Mononuclear cell (primary cell): ENCODE results near the gene COL7A1. TPM values are rescaled to one million over a fixed set of nuclear protein-coding genes. Genes with fewer than 3 reads are reported as not detected.

Source experiments
- H3K27me3 ChIP-seq: 2 replicates; pipeline ENCODE4 v1.6.0; 2011; ENCODE audit warnings: low read length, control low read depth; ENCODE audit not compliant: insufficient read depth
- H3K4me1 ChIP-seq: 2 replicates; pipeline ENCODE4 v1.5.1; 2011; ENCODE audit warnings: mild to moderate bottlenecking, low read length, control low read depth; ENCODE audit not compliant: insufficient read depth
- H3K4me3 ChIP-seq: 2 replicates; pipeline ENCODE4 v1.5.1; 2011; ENCODE audit warnings: mild to moderate bottlenecking, low read length, moderate library complexity
- H3K9me3 ChIP-seq: 2 replicates; pipeline ENCODE4 v1.5.1; 2011; ENCODE audit warnings: low read depth, mild to moderate bottlenecking, control low read depth, low read length
- total RNA-seq: library from RNA; depleted of rRNA; stranded (reverse); fragments of >200 nt; gene quantifications from one replicate; pipeline ENCODE4 v1.2.3, GENCODE V29; 2012

The COL7A1 gene
- total RNA-seq, 1 donor = 0.10 TPM

DNA sequence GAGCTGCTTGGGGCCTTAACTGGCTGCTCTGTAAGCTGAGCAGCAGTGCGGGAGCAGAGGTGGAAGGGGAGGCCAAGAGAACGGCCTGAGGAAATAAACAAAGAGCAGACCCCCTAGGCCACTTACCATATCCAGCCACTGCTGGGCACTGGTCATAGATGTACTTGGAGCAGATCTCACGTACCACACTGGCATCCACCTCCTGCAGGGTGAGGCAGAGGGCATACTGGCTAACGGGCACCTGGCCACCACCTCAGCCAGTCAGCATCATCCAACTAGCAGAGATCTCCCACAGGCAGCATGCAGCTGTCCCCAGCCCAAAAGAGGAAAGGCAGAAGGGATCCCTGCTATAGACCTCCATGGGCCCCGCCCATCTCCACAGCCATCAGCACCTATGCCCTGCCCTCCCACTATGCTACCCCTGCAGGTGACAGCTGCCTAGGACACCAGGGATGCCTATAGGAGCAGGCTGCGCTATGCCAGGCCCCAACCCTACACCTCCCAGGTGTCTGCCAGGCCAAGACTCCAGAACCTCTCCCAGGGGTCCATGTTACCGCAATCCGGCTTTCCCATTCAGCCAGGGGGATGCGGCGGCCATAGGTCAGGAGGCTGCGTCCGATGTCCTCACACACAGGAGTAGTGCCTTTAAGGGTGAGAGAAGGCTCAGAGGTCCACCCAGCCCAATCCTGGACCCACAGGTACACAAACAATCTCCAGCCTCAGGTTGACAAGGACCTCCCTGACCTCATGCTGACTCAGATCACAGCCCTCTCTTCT lies 4.6 kb upstream of the COL7A1 start:
- Histone ChIP-seq H3K4me3 (no peak overlapping the region), H3K4me1 (no peaks in the 10 kb centered on the region), H3K9me3 (no peaks in the 10 kb centered on the region), H3K27me3 (peaks cover 8% of the 10 kb centered on the region)

DNA sequence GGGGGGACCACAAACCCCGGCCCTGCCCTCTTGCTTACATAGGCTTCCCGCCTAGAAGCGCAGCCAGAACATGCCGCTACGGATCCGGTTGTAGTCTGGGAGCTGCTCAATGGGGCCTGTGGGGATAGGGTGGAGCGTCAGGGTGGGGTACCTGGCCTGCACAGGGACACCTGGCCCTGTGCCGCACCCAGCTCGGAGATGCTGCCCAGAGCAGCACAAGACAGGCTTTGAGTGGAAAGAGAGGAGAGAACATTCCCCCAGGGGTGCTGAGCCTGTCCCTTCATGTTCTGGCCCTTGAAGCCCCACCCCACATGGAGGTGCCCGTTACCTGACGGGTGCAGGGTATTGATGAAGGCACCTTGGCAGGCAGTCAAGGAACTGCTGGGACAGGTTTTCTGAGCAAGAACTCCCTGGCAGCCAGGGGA lies 4.0 kb upstream of the COL7A1 start:
- Histone ChIP-seq H3K4me3 (no peak overlapping the region), H3K27me3 (peaks cover 12% of the 10 kb centered on the region), H3K4me1 (no peaks in the 10 kb centered on the region)

DNA sequence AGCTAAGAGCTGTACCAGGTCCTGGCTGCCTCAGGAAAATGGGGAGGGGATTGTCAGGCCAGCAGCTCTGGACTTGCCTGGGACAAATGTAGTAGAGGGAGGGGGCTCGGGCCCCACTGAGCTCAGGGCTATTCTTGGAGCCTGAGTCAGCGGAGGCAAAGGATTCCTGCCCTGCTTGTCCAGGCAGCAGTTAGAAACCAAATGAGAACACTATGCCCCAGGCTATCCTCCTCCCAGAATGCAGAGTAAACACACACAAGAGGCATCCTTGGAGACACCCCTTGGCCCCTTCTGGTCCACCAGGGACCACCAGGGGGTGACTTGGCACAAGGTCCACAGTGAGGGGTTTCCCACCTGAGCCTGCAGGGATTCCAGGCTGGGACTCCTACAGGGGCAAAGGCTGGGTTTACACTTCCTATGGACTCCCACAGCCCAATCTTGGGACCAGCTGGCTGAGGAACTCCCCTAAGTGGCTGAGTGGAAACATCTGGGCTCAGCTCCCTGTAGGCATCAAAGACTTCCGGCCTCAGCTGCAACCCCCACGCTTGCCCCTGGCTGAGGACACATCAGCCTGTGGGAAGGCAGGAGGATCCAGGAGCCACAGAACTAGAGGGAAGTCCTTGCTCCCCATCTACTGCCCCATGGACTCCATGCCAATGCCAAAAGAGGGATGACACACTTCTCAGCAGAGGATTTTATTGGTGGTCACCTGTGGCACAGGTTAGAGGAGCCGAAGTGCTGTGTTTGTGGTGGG lies 3.4 kb upstream of the COL7A1 start:
- Histone ChIP-seq H3K4me3 (no peak overlapping the region), H3K4me1 (no peaks in the 10 kb centered on the region), H3K27me3 (peaks cover 15% of the 10 kb centered on the region), H3K9me3 (no peaks in the 10 kb centered on the region)

More for the DNA sequence above, 4.0 kb upstream of the COL7A1 start:
- no peaks in the 10 kb centered on the region for H3K9me3 ChIP-seq

DNA sequence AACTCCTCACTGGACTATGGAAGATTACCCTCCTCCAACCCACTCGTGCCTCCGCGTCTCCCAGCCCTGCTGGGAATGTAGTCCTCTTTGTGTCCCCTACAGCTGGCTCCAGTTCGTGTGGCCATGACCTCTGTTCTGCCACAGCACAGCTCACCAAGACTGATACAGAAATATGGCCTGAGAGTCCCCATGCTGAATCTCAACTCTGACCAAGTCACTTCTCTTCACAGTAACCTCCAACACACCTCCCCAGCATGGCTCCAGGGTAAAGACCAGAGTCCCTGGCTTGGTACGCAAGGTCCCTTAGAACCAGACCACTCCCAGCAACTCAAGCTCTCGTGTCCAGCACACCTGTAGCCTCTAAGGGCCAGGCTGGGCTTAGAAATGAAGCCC lies 2.3 kb upstream of the COL7A1 start:
- Histone ChIP-seq H3K4me3 (no peak overlapping the region), H3K4me1 (no peaks in the 10 kb centered on the region), H3K9me3 (no peaks in the 10 kb centered on the region), H3K27me3 (peaks cover 15% of the 10 kb centered on the region)

DNA sequence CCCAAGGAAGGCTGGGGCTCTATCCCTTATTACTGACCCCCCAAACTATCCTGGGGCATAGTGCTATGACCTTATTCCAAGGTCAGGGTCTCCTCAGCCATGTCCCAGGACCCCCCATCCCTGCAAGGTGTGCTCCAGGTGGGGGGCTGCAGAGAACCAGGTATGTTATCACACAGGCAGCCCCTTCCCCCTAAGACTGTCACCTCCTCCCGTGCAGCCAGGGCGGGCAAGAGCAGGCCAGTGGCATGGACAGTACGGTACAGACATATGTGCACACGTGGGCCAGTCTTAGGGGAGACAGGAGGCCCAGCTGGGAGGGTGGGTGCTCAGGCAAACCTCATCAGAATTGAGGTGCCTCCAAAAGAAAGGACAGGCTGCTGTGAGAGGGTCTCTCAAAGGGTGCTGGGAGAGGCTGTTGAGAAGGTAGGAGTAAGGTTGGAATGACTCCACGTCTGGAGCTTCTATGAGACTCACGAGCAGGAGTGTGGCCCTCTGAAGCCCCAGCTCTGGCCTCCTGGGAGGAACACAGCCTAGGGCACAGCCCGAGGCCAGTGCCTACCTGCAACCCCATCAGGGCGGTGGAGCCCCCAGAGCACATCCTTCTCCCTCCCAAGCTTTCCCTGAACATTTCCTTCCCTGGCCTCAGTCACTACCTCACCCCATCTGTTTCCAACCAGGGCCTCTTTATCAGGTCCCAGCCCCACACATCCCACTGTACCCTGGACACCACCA lies 1.7 kb upstream of the COL7A1 start:
- Histone ChIP-seq H3K4me3 (no peak overlapping the region), H3K4me1 (no peaks in the 10 kb centered on the region), H3K27me3 (peaks cover 15% of the 10 kb centered on the region), H3K9me3 (no peaks in the 10 kb centered on the region)

DNA sequence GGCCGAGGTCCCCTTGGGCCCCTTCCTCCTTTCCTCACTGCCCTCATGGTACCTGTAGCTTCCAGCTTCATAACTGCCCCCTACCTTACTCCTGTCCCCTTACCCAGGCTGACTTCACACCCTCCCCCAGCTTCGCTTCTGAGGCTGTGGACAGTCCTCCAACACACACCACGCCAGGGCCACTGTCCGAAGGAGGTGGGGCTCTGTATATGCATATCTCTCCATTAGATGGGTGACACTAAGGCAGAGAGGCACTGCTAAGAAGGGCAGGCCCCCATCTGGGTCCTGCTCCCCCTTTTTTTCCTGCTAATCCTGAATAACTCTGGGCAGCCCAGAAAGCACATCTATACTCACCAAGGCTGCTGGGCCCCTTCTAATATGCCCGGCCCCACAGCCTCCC lies 1.0 kb upstream of the COL7A1 start:
- Histone ChIP-seq H3K9me3 (no peaks in the 10 kb centered on the region), H3K4me3 (no peak overlapping the region), H3K27me3 (peaks cover 15% of the 10 kb centered on the region), H3K4me1 (no peaks in the 10 kb centered on the region)

DNA sequence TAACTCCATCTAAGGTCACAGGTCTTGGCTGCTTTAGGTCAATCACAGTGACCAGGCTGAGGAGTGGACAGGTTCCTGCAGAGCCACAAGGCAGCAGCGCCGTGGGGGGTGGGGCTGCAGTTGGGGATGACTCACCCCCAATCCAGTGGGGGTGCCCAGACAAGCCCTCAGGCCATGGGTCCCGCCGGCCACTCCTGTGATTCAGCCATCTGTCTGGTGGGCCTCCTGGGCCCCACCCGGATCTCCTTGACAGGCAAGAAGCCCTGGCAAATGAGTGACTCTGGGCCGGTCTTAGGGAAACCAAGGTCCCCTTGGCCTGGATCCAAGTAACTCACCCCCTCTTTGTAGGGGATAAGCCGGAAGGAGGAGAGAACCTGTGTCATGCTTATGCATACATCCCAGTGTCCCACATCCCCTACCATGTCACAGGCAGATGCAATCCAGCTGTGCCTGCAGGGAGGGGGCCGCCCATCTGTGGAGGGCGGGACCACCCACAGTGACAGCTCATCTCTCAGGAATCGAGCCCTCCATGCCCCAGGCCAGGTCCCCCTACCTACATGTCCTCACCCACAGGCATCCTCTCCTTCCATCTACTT lies 495 bp upstream of the COL7A1 start:
- H3K9me3 ChIP-seq = no peaks in the 10 kb centered on the region
- peaks cover 15% of the 10 kb centered on the region for H3K27me3 ChIP-seq
- no peak overlapping the region for H3K4me3 ChIP-seq
- no peaks in the 10 kb centered on the region for H3K4me1 ChIP-seq

DNA sequence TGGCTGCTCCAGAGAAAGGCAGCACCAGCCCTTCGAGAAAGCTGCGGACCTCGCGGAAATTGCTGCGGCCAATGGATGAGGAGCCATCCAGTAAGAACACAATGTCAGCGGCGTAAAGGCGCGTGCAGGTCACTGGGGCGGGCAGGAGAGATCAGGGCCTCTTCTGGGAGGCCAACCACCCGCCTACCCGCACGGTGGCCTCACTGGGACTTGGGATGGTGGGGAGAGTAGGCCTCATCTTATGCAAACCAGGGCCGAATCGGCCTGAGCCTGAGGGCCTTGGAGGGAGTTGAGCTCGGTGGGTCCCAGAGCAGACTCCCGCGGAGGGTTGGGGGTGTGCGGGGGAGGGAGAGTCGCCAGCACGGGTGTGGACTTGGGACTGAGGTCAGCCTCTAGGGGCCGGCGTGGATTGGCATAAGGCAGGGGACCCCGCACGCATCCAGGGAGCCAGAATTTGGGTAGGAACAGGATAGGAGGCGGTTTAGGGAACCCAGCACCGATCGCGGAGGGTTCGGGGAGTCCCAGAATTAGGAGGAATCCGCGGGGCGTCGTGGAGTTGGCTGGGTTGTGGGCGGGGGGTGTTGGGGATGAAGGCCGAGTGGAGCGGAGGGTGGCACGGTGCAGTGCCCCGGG lies 596 bp downstream of the COL7A1 start:
- Histone ChIP-seq H3K4me1 (no peaks in the 10 kb centered on the region), H3K27me3 (peaks cover 15% of the 10 kb centered on the region), H3K9me3 (no peaks in the 10 kb centered on the region), H3K4me3 (no peak overlapping the region)

DNA sequence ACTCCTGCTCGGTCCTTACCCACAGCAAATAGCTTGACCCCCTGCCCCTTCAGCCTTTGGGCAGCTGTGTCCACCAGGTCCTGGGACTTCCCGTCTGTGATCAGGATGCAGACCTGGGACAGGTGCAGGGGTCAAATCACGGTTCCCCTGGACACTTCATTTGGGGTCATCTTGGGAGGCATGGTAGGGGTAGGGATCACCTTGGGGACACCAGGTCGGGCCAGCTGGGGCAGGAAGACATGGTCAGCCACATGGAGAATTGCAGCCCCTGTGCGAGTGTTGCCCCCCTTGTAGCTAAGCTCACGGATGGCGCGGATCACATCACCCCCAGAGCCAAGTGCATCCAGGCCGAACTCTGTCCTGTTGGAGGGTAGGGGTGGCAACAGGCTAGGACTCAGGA lies 1.8 kb downstream of the COL7A1 start:
- H3K9me3 ChIP-seq = no peaks in the 10 kb centered on the region
- H3K27me3 ChIP-seq = peaks cover 15% of the 10 kb centered on the region
- H3K4me1 ChIP-seq = no peaks in the 10 kb centered on the region
- no peak overlapping the region for H3K4me3 ChIP-seq

DNA sequence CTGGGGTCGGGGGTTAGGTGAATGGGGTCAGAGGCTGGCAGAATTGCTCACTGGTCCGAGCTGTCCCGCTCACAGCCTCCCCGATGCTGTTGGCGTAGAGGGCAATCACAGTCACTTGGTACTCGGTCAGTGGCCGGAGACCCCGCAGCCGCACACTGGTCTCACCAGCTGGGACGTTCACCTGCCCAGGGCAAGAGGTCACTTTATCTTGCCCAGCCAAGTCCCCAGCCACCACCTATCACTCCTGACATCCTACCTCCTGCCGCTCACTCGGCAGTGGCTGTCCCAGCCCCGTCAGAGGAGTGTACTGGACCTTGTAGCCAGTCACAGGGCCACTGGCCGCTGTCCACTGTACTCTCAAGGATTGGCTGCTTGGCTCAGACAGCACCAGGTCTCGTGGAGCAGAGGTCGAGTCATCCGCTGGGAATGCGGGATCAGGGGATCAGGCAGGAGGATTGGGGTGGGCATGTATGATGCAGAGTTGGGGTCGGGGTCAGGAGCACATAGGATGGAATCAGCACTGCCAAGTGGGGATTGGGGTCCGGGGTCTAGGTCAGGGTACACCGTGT lies 2.5 kb downstream of the COL7A1 start:
- Histone ChIP-seq H3K27me3 (peaks cover 15% of the 10 kb centered on the region), H3K9me3 (no peaks in the 10 kb centered on the region), H3K4me1 (no peaks in the 10 kb centered on the region), H3K4me3 (no peak overlapping the region)

DNA sequence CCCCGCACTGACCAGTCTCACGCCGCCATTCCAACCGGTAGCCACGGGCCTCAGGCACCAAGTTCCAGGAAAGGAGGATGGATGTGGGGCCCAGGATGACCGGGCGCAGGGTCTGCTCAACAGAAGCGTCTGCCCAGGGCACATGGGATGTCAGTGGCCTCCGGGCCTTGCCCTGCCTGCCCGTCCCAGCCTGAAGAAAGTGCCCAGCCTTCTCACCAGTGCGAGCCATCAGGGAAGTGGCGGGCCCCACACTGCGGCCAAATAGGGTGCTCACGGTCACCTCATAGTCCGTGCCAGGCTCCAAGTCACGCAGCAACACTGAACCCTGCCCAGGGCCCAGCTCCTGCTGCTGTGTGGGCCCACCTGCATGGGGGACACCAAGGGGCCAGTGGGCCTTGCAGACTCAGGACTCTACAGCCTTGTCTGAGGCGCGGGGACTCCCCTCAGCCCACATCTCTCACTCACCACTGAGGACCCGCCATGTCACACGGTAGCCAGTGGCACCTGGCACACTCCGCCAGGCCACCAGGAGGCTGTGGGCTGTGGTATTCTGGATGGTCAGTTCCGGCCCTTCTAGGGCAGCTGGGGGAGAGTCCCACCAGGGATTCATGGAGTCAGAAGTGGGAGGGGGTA lies 3.1 kb downstream of the COL7A1 start:
- H3K4me3 ChIP-seq = no peak overlapping the region
- H3K27me3 ChIP-seq = peaks cover 15% of the 10 kb centered on the region
- no peaks in the 10 kb centered on the region for H3K9me3 ChIP-seq
- no peaks in the 10 kb centered on the region for H3K4me1 ChIP-seq

DNA sequence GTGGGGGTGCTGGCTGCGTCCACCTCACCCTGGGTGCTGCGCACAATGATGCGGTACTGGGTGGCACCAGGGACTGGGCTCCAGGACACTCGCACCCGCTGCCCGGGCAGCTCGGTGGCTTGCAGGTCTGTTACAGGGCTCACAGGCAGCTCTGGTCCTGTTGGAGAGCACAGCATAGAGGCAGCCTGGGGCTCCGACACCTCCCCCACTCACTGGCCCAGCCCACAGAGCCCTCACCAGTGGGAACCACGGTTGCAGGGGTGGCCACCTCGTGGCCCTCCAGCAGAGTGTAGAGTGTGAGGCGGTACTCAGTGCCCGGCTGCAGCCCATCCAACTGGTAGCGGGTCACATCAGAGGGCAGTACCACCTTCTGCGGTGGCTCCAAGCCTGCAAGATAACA lies 3.7 kb downstream of the COL7A1 start:
- peaks cover 15% of the 10 kb centered on the region for H3K27me3 ChIP-seq

DNA sequence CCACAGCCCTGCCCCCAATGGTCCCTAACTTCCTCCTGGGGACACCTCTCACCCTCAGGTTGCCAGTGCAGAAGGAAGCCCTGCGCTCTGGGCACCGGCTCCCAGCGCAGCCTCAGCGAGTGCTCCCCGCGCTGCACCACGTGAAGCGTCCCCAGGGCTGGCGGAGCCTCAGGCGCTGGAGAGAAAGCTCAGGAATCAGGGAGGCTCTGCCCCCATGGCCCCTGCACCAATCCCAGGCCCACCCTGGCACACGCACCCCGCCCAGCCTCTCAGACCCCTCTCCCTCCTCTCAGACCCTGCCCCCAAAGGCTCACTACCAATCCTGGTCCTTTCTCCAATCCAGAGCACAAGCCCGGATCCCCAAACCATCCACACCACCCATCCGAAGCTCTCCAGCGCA lies 6.9 kb downstream of the COL7A1 start:
- Histone ChIP-seq H3K4me1 (no peaks in the 10 kb centered on the region), H3K27me3 (no peaks in the 10 kb centered on the region), H3K9me3 (no peaks in the 10 kb centered on the region), H3K4me3 (no peak overlapping the region)

More for the DNA sequence above, 3.7 kb downstream of the COL7A1 start:
- H3K4me1 ChIP-seq = no peaks in the 10 kb centered on the region
- no peak overlapping the region for H3K4me3 ChIP-seq
- H3K9me3 ChIP-seq = no peaks in the 10 kb centered on the region

DNA sequence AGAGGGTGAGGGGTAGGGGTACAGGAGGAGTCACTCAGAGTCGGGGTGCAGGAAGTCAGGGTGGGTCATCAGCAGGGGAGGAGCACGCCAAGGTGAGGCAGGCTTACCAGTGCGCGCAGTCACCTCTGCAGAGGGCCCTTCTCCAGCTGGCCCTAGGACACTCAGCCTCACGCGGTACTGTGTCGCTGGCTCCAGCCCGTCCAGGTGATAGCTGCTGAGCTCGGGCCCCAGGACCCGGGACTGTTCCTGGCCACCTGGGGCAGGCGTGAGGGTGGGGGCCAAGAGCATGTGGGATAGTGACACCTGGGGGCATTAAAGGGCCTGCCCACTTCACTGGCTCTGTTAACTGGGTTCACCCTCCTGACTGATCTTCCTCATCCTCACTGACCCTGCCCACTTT lies 7.4 kb downstream of the COL7A1 start:
- Histone ChIP-seq H3K9me3 (no peaks in the 10 kb centered on the region), H3K27me3 (no peaks in the 10 kb centered on the region), H3K4me3 (no peak overlapping the region), H3K4me1 (no peaks in the 10 kb centered on the region)
